Amniotic epithelial cell (primary cell): ENCODE measurements around the gene MYO16.
A peak's percentile ranks its signal among the peaks of the same experiment; 100 is the strongest.

Experiments used
- DNase-seq: peaks from one replicate; pipeline ENCODE4 v3.0.0-alpha.2; 2010; ENCODE audit warnings: low read depth

Gene MYO16

DNA sequence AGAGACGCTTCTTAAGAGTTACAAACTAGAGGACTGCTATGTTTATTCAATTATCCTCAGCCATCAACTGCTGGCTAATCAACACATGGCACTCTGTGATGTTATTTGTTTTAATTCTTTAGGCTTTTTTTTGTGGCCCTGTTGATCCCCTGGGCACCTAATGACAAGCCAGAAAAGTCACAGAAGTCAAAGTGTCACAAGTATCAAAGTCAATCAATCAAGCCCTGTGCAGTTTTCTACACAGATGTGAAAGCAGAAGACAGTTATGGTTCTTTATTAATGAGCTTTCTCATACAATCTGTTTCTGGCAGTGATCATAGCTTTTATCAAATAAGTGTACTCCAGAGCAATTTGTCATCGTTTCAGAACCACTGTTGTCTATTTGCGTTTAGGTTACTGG lies 34.3 kb downstream of the MYO16 start:
- DNase-seq: no peak

DNA sequence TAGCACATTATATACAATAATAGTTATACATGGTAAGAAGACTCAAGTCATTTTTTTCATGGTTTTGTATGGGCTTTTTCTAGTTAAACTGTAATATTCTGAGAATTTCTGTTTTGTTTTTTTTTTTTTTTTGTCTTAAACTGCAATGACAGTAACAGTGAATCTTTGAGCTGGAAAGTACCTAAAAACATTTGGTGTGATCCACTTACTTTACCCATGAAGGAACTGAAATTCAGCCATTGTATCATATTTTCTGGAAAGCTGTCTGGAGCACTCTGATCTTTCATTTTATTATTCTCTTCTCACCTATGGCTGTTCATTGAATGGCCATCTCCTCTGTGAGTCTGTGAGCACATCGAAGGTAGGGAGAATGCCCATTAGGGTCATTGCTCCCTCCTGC lies 37.8 kb downstream of the MYO16 start:
- no peak for DNase-seq

DNA sequence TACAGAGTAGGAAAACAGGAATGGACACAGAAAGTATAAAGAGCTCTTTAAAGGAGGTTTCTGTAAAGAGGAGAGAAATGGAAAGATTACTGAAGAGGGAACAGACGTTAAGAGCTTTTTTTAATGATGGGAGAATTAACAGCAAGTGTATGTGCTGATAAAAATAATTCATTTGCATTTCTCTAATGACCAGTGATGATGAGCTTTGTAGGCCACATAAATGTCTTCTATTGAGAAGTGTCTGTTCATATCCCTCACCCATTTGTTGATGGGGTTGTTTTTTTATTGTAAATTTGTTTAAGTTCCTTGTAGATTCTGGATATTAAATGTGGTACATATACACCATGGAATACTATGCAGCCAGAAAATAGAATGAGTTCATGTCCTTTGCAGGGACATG lies 40.0 kb downstream of the MYO16 start:
- peak; percentile 5 for DNase-seq

DNA sequence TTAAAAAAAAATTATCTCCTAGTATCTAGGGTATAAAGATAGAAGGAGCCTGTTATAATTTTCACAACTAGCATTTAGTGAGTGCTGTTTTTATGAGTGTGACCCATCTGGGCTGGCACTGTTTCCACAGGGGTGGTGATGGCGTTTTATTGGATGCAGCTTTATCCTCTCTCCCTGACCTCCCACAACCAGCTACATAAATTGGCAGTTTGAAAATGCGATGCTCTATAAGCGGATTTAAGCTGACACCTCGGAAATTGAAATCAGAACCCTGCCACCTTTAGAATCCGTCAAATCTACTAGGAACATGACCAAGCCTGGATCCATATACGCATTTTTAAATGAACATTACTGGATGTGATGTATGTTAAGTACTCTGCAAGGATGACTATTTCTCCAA lies 44.9 kb downstream of the MYO16 start:
- no peak for DNase-seq

DNA sequence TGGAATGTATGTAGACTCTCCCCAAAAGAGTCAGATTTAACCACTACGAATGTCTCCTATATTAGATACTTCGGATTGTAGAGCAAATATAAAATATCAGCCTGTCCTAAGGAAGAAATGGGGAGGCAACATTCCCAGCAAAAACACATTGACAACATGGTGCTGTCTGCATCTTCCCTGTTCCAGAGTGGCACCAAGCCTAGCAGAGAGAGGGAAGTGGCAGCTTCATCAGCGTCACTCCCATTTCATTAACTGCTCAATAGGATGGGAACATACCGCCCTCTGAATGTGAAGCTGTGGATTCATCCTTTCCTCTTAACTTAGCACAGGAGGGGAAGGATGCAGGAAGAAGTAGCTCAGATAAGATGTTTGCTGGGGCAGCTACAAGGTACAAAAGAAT lies 45.4 kb downstream of the MYO16 start:
- no peak for DNase-seq

DNA sequence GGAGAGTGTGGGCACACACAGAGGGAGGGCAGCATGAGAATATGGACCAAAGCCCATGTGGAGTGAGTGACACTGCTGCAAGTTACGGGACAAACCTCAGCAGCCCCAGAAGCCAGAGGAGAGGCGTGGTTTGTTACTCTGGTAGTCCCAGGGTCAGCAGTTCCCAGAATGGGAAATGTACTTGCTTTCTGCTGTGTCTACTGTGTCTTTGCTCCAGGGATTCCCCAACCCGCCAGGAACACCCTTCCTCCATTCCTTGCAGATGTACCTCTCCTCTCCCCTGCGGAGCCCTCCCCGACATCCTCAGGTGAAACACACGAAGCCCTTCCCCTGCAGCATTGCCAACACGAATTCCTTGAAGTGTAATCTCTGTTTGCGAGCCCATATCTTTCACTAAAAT lies 47.2 kb downstream of the MYO16 start:
- no peak for DNase-seq

DNA sequence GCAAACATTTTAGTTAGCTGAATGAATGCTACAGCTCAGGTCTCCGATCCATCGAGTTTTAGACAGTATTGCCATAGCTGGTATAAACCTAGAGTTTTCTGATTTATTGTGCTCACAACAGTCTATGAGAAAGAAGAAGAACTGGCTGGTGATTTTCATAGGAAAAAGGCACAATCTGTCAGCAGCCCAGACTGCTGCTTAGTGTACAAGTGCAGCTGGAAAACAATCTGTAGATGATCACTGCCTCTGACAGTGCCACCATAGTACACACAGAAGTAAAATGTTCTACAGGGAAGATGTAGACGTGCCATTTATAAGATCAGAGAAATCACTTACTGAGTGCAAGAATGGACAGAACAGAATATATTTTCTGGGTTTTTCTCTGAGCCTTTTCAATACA lies 48.4 kb downstream of the MYO16 start:
- no peak for DNase-seq

DNA sequence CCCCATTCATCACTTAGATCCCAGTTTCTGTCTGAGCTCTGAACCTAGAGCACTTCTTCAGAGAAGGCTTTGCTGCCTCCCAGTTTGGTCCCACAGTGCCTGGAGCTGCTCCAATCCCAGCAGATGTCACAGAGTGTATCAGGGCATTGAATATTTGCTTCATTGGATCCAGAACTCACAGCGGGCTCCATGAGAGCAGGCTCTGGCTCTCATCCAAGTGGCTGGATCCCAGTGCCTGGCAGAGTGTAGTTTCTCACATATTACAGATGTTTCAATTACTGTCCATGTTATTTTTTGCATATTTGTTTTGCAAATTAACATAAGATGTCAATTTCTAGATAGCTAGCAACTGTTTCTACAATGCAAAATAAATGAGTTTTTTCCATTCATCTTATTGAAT lies 50.6 kb downstream of the MYO16 start:
- DNase-seq: no peak

DNA sequence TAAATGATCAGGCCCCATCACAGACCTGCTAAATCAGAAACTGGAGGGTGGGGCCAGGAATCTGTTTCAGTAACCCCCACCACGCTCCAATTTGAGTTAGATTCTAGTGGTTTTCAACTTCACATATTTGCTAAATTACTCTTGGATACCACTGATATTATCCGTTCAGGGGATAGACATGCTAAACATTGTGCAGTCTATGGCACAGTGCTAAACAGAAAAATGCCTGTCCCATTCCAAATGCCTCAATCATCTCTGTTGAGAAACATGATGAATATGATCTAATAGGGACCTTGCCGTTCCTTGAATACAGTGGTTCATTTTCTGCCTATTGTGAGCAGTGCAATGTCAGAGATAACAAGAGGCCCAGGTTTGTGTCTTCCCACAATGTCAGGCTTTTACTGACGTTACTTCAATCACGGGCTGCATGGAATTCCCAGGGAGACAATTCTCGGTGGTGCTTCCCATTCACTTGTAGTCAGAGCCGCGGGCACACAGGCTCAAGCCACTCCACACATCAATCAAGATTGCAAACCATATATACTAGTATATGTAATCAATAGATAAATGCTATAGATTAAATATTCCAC lies 52.7 kb downstream of the MYO16 start:
- peak; percentile 14 for DNase-seq

DNA sequence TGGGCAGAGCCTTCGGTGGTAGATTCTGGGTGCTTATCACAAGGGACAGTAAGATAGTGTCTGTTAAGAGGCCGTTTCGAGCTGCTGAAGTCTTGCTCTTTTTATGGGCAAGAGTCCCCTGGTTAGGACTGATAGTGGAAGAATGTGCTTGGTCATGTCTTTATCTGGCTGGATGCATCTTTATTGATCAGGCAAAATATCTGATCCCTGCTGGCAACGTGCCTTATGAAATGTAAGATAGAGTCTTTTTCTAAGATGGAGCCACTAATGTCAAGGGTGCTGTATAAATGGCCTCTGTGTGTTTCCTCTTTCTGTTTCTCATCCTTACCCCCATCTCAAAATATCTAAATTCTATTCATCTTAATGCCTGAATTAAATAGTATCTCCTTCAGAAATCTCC lies 53.3 kb downstream of the MYO16 start:
- no peak for DNase-seq

DNA sequence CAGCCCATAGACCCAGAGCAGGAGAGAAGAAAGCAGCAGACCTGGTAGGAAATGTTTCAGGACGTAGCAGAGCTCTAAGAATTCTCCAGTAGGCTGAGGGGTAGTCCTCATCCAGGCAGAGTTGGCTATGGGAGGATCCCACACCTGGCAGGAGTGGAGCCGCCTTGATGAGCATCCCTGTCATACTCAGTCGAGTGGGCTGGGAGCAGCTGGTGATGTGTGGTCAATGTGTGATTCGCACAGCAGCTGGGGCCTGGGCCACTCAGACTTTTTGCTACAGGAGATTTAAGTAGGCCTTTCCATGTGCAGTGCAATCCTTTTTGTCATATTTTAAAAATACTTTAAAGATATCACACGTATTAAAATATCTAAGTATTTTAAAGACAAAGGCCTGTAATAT lies 56.6 kb downstream of the MYO16 start:
- no peak for DNase-seq

DNA sequence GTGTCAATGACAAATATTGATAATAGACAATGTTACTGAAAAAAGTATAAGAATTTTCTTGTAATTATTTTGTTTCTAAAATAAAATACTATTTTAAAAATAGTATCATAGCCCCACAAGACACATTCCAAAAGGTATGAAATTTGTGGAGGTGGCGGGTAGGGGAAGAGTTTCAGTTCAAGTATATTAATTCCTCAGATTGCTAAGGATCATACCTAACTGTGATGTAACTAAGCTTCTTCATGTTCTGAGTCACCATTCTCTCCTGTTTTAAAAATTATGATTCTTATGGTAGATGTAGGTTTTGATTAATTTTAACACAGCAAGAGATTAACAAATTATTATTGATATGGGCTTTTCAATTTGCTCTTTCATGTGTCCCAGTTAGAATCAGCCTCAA lies 61.3 kb downstream of the MYO16 start:
- no peak for DNase-seq

DNA sequence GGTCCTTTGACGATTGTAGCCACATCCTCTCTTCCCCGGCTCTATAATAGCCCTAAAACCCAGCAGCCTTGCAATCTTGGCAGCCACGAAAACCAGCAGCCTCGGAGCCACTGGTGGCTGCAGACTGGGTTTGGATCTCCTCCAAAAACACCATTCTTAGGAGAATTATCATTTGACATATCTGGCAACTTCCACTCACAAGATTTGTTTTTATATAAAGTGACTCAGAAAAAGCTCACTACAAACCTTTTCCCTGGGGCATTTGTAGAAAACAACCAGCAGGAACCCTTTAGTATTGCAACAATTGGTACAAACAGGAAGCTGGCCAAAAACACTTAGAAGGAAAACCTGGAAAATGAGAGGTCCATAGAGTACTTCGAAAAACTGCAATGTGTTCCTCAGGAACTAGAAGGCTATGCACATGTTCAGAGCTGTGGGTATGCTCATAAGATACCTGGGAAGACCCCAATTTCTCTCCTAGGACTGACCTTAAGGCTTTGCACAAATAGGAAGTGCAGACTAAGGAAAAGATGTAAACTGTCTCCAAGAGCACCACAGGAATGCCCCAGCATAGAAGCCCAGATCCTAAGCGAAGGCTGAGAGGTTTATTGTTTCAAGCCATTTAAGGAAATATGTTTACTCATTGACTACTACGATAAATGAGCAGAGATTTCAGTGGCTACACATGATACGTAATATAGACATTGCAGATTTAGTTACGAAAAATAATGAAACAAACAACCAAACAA lies 71.2 kb downstream of the MYO16 start:
- peak; percentile 1 for DNase-seq

DNA sequence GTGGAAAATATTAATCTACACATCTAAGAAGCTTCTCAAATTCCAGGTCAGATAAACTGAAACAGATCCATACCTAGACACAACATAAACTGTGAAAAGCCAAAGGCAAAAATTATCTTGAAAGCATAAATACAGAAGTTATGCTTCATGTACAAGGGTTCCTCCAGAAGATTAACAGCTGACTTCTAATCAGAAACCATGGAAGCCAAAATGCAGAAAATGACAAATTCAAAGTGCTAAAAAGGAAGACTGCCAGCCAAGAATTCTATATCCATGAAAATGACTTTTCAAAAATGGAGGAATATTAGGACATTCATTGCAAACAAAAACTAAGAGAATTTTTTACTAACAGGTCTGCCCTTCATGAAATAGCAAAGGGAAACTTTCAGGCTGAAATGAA lies 72.8 kb downstream of the MYO16 start:
- no peak for DNase-seq

DNA sequence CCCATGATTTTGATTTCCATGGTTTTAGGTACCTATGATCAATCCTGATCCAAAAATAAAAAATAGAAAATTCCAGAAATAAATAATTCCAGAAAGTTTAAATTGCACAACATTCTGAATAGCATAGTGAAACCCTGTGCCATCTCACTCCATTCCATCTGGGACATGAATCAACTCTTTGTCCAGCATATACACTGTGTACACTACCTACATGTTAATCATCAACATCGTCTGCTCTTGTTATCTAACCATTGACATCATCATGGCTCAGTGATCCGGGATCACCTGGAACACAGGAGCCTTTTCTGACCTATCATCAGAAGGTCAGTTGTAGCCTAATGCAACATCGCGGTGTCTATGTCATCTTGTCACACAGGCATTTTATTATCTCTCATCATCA lies 75.6 kb downstream of the MYO16 start:
- no peak for DNase-seq

DNA sequence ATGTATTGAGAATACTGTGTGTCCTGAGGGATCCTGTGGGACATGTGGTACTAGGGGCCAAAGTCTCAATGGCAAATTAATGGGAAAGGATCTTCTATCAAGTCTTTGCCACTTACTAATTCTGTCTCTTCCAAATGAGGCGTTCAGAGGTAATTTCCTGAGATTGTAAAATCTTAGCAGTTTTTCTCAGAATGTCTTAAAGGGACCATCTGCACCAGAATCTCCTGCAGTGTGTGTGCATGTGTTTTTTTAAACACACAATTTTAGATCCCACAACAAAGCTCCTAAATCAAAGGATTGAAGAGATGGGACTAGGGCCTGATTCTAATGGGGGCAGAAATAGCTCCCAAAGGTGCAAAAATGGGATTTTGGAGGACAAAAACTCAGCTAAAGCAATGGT lies 78.2 kb downstream of the MYO16 start:
- no peak for DNase-seq

DNA sequence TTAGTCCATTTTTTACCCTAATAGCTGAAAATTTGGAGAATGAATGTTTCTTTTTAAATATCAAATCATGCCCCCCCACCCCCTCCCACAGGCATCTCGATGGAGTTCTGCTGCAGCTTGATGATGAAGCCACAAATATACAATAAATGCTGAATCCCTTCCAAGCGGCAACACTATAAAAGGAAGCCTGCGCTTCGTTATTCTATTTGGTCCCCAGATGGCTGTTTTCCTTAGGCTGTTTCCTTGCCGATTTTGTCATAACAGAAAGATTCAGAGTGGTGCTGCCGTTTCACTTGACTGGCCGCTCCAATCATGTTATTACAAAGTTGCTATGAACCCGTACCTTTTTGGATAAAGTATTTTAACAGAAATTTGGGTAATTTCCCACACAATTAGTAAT lies 79.5 kb downstream of the MYO16 start:
- DNase-seq: no peak

DNA sequence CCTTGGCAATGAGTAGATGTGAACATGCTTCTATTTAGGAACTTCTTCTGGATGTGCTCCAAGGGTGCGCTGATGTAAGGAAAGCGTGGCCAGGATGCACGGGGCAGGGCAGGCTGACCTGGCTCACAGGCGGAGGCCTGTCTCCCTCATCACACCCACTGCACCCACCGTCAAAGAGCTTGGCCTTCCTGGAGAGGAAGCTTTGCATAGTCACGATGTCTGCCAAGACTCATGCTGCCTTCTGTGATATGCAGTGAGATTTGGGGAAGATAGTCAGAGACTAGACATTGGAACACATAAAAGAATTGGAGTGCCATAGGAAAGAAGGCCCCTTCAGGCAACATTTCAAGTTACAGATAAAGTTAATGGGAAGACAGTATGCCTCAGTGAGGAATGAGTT lies 82.0 kb downstream of the MYO16 start:
- DNase-seq: no peak

DNA sequence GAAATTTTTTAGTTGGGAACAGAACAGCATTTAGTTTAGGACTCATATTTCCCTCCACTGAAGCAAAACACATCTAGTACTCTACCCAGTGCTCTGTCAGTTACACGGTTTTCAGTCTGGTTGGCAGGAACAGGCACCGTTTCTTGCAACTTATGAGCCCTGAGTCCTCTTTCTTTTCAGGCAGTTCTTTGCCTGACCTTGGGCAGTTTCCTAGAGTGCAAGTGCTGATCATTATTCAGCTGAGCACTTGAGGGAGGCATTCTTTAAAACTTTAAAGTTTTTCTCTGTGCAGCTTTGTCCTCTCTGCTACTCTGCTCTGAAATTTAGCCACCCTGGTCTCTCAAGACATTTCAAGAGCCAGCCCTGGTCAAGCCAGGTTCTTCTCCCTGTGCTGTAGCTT lies 96.1 kb downstream of the MYO16 start:
- DNase-seq: no peak

DNA sequence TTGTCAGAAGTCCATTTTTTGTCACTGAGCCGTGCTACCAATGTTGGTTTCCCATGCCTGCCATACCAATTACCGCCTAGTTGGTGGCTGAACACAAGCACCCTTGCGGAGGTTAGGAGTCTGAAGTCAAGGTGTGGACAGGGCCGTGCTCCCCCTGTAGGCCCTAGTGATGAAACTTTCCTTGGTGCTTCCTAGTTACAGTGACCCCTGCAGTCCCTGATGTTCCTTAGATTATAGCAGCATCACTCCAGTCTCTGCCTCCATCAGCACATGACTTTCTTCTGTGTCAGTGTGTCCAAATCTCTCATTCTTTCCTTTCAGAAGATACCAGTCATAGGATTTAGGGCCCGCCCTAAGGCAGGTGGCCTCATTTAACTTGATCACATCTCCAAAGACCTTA lies 99.0 kb downstream of the MYO16 start:
- no peak for DNase-seq

DNA sequence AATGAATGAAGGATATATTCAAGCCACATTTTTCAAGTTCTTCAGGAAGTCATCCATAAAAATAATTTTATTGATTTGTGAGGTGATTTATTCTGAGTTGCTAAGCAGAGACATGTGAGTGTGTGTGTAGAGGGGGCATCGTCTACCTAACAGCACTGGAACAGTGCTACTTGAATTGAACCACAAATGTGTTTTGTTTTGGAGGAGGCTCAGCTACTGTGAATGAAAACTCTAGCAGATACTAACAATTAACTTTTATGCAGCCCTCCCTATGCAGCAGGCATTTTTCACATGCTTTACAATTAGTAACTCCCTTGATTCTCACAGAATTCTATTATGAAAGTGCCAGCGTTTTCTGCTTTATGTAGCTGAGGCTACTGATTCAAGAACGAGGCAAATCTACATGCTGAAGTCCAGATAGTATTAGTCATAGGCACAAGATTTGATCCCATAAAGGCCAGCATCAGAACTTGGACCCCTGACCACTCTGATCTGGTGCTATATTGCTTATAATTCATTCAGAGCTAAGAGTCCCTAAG lies 103.7 kb downstream of the MYO16 start:
- no peak for DNase-seq

DNA sequence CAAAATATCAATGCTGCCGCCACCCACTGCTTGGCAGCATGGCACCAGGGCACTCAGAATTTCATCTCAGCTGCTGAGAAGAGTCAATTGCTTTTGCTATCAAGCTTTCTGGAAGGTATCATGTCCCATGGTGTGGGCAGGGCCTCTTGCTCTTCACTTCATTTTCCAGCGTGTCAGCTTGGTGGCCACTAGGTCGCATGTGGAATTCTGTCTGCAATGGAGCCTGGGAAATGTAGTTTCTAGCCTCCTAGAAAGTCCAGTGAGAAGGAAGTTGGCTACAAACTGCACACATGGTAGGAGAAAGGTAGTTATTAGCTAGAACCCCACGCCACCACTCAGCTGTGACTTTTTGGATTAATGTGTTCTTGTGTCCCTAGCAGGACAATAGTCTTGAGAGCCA lies 105.3 kb downstream of the MYO16 start:
- no peak for DNase-seq

DNA sequence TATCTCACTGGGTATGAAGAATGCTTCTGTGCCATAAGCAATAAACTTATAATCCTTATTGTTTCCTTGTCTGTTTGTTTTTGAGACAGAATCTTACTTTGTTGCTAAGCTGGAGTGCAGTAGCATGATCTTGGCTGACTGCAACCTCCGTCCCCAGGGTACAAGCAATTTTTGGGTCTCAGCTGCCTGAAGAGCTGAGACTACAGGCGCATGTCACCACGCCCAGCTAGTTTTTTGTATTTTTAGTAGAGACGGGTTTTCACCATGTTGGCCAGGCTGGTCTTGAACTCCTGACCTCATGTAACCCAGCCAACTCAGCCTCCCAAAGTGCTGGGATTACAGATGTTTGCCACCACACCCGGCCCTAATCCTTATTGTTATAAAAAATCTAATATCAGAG lies 112.5 kb downstream of the MYO16 start:
- DNase-seq: no peak
